Smooth muscle cell (in vitro differentiated cells): Measurements from ENCODE around the gene GSTA5. TPM values are rescaled to one million over a fixed set of nuclear protein-coding genes. Genes with fewer than 3 reads are reported as not detected.
"Not testable (repeated sequence)": the region's sequence is repeated elsewhere in the genome, so short reads cannot be mapped to it uniquely, and the experiment has no call there.

Experiments
- DNase-seq: peaks from one replicate; lab custom pipeline; 2025; ENCODE audit not compliant: unreplicated experiment; lab: John Stamatoyannopoulos, UW
- H2AFZ ChIP-seq: fragments of 200-600 bp; sonication (generic); 2 replicates; pipeline ENCODE4 v1.6.0; 2016; ENCODE audit warnings: antibody characterized with exemption, low read depth, mild to moderate bottlenecking
- H3F3A ChIP-seq: fragments of 200-600 bp; sonication (generic); 2 replicates; pipeline ENCODE4 v1.6.0; 2017; ENCODE audit warnings: antibody characterized with exemption, low read depth
- H3K27ac ChIP-seq: fragments of 200-600 bp; sonication (generic); 2 replicates; pipeline ENCODE4 v1.5.1; 2016; ENCODE audit warnings: low read depth, mild to moderate bottlenecking
- H3K27me3 ChIP-seq: fragments of 200-600 bp; sonication (generic); 2 replicates; pipeline ENCODE4 v1.6.1; 2016; ENCODE audit warnings: low read depth, mild to moderate bottlenecking
- H3K36me3 ChIP-seq: fragments of 200-600 bp; sonication (generic); 2 replicates; pipeline ENCODE4 v1.5.1; 2016; ENCODE audit warnings: low read depth
- H3K4me1 ChIP-seq: fragments of 200-600 bp; sonication (generic); 2 replicates; pipeline ENCODE4 v1.5.1; 2016; ENCODE audit warnings: low read depth
- H3K4me2 ChIP-seq: fragments of 200-600 bp; sonication (generic); 2 replicates; pipeline ENCODE4 v1.6.0; 2016; ENCODE audit warnings: mild to moderate bottlenecking
- H3K4me3 ChIP-seq: fragments of 200-600 bp; sonication (generic); 2 replicates; pipeline ENCODE4 v1.5.1; 2016; ENCODE audit warnings: mild to moderate bottlenecking
- H3K79me2 ChIP-seq: fragments of 200-600 bp; sonication (generic); 2 replicates; pipeline ENCODE4 v1.6.0; 2016; ENCODE audit warnings: low read depth, mild to moderate bottlenecking
- H3K9ac ChIP-seq: fragments of 200-600 bp; sonication (generic); 2 replicates; pipeline ENCODE4 v1.6.0; 2016; ENCODE audit warnings: low read depth
- H3K9me3 ChIP-seq: fragments of 200-600 bp; sonication (generic); replicated peaks from 2 replicates; pipeline ENCODE4 v1.5.1; 2016; ENCODE audit warnings: low read depth
- H4K20me1 ChIP-seq: fragments of 200-600 bp; sonication (generic); 2 replicates; pipeline ENCODE4 v1.6.0; 2016; ENCODE audit warnings: low read depth
- CTCF ChIP-seq: fragments of 200-600 bp; sonication (generic); IDR thresholded peaks from 2 replicates; pipeline ENCODE4 v1.5.1; 2017; ENCODE audit warnings: borderline replicate concordance, mild to moderate bottlenecking, antibody characterized with exemption; ENCODE audit not compliant: insufficient read depth, poor library complexity, severe bottlenecking
- WGBS: methylation state at CpG from one replicate; pipeline ENCODE4 v1.1.7; 2016; ENCODE audit warnings: low lambda C conversion rate; 5-methylcytosine and 5-hydroxymethylcytosine counted together
- polyA plus RNA-seq: library from polyadenylated mRNA; unstranded; fragments of >200 nt; fragmentation: Nextera tagmentation; extraction: Ambion mirVana; gene quantifications from 2 replicates; pipeline ENCODE4 v1.2.1, GENCODE V29; 2016
- total RNA-seq: library from RNA; depleted of rRNA; stranded (reverse); fragments of >200 nt; gene quantifications from 2 replicates; pipeline ENCODE4 v1.2.3, GENCODE V29; 2014

The GSTA5 gene
- total and polyA plus RNA-seq, 2 experiments from 2014 or later = not detected

DNA sequence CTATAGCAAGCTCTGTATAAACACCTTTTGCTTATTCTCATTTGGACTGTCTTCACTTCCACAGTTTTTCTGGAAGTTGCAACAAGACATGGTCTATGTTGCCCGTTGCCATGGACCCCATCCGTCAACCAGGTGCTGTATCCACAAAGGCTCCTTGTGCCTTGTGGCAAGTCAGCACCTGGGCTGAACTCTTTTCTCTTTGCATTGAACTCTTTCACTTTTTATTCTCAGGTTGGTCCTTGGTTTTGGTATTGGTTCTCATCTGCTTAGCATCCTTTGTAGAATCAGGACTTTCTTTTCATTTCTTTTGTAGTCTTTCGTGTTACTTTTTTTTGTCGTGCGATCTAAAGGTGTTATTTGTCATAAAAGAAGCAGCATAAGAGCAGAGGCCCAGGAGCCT, 32.0 kb downstream of the GSTA5 start:
- Histone ChIP-seq H3K36me3 (no peaks in the 10 kb centered on the region), H2AFZ (no peak overlapping the region), H3K79me2 (no peaks in the 10 kb centered on the region), H3K4me3 (no peak overlapping the region), H4K20me1 (no peaks in the 10 kb centered on the region), H3K9me3 (no peaks in the 10 kb centered on the region), H3K4me1 (peaks cover 7% of the 10 kb centered on the region), H3K9ac (no peak overlapping the region), H3K27me3 (no peaks in the 10 kb centered on the region), H3K4me2 (no peak overlapping the region), H3K27ac (no peak overlapping the region), H3F3A (no peaks in the 10 kb centered on the region)
- TF ChIP-seq CTCF = no peak
- WGBS = 96% methylated on average over 5 of the region's 5 CpGs
- DNase-seq = no peak

- not testable (repeated sequence) for H4K20me1 ChIP-seq, H3K9me3 ChIP-seq, DNase-seq, H3K79me2 ChIP-seq, H3F3A ChIP-seq, H3K4me2 ChIP-seq, H3K9ac ChIP-seq, H2AFZ ChIP-seq, H3K4me1 ChIP-seq, H3K27ac ChIP-seq, H3K27me3 ChIP-seq, H3K36me3 ChIP-seq
- H3K4me3 ChIP-seq = peak within 1 kb of the TSS; percentile 32
- 55% methylated on average over 5 of the region's 5 CpGs for WGBS
Measured at GRCh38 chr6:52803668-52804255, 36.9 kb downstream of the GSTA5 start, which contains the start of gene GSTA1. TSS of gene GSTA1 (minus strand) at chr6:52803816. CDS start at chr6:52799267, 4,549 bp downstream.

DNA sequence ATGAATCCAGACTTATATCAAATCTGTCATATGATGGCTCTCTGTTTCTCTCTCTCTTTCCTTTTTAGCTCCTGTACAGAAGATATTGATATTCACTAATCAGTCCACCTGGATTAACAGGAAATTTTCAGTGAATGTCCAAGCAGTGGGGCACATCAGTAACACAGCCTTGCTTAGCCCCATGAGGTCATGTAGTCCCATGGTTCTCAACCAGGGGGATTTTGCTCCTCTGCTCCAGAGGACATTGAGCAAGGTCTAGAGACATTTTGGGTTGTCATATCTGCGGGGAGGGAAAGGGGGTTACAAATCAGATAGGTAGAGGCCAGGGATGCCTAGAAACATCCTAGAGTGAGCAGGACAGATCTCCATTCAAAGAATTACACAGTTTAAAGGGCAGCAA, 37.8 kb downstream of the GSTA5 start:
- H3K9ac ChIP-seq = no peak overlapping the region
- 85% methylated on average over 1 of the region's 1 CpG for WGBS
- no peaks in the 10 kb centered on the region for H3K36me3 ChIP-seq
- TF ChIP-seq CTCF = no peak
- H3F3A ChIP-seq = no peaks in the 10 kb centered on the region
- no peak for DNase-seq
- H3K4me1 ChIP-seq = no peaks in the 10 kb centered on the region
- H3K4me3 ChIP-seq = peak overlapping the region; percentile 32
- H4K20me1 ChIP-seq = no peaks in the 10 kb centered on the region
- H3K27me3 ChIP-seq = no peaks in the 10 kb centered on the region
- H3K27ac ChIP-seq = no peak overlapping the region
- no peaks in the 10 kb centered on the region for H3K9me3 ChIP-seq
- H3K4me2 ChIP-seq = no peak overlapping the region
- H2AFZ ChIP-seq = no peak overlapping the region
- no peaks in the 10 kb centered on the region for H3K79me2 ChIP-seq

- no peak overlapping the region for H3K27ac ChIP-seq
- WGBS = 98% methylated on average over 2 of the region's 2 CpGs
- no peaks in the 10 kb centered on the region for H3K9me3 ChIP-seq
- no peaks in the 10 kb centered on the region for H3K27me3 ChIP-seq
- H2AFZ ChIP-seq = no peak overlapping the region
- no peaks in the 10 kb centered on the region for H3K79me2 ChIP-seq
- TF ChIP-seq CTCF = no peak
- H4K20me1 ChIP-seq = no peaks in the 10 kb centered on the region
- no peaks in the 10 kb centered on the region for H3K4me1 ChIP-seq
- peak overlapping the region; percentile 32 for H3K4me3 ChIP-seq
- H3K4me2 ChIP-seq = no peak overlapping the region
- H3F3A ChIP-seq = no peaks in the 10 kb centered on the region
- H3K36me3 ChIP-seq = no peaks in the 10 kb centered on the region
- DNase-seq = no peak
- no peak overlapping the region for H3K9ac ChIP-seq
Measured at GRCh38 chr6:52801188-52801841, 39.3 kb downstream of the GSTA5 start.

GRCh38 chr6:52799272-52799671, 41.3 kb downstream of the GSTA5 start:
- not testable (repeated sequence) for H4K20me1 ChIP-seq, H3K36me3 ChIP-seq, H3F3A ChIP-seq, H3K9me3 ChIP-seq, H3K79me2 ChIP-seq, H2AFZ ChIP-seq, DNase-seq, H3K27me3 ChIP-seq, H3K27ac ChIP-seq, H3K9ac ChIP-seq, H3K4me3 ChIP-seq, H3K4me1 ChIP-seq, H3K4me2 ChIP-seq
- WGBS = 88% methylated on average over 1 of the region's 1 CpG

GRCh38 chr6:52794366-52794765, 46.2 kb downstream of the GSTA5 start:
- H3K36me3 ChIP-seq, H3K79me2 ChIP-seq, H3K4me1 ChIP-seq, H3K27me3 ChIP-seq, DNase-seq, H3K9ac ChIP-seq, H3F3A ChIP-seq, H3K9me3 ChIP-seq, H3K4me2 ChIP-seq, H3K4me3 ChIP-seq, H2AFZ ChIP-seq, H4K20me1 ChIP-seq, H3K27ac ChIP-seq: not testable (repeated sequence)
- WGBS = 98% methylated on average over 2 of the region's 2 CpGs
